HL-60 (cell line): ENCODE measurements around the gene CYP26A1.
A peak's percentile ranks its signal among the peaks of the same experiment; 100 is the strongest.

Source experiments
- DNase-seq, 2 experiments: peaks; one replicate each; pipeline ENCODE4 v3.0.0-alpha.2; 2010 to 2020; ENCODE audit warnings: low read depth in 1 of 2, low spot score in 1 of 2
- H3K27ac ChIP-seq: fragments of 250-450 bp; sonication (Bioruptor Pico); replicated peaks from 2 replicates; pipeline ENCODE4 v1.5.1; 2020; ENCODE audit warnings: mild to moderate bottlenecking, moderate library complexity
- H3K27me3 ChIP-seq: fragments of 250-450 bp; sonication (Bioruptor Pico); 2 replicates; pipeline ENCODE4 v1.5.1; 2021; ENCODE audit warnings: mild to moderate bottlenecking, moderate library complexity; ENCODE audit not compliant: insufficient read depth, poor library complexity, severe bottlenecking
- H3K4me3 ChIP-seq: replicated peaks from 2 replicates; pipeline ENCODE4 v1.5.1; 2011; ENCODE audit warnings: mild to moderate bottlenecking, control low read depth, low read length; ENCODE audit not compliant: insufficient read depth
- GABPA ChIP-seq: IDR thresholded peaks from 2 replicates; pipeline ENCODE4 v1.6.1; 2012; ENCODE audit warnings: low read depth
- POLR2AphosphoS5 ChIP-seq: IDR thresholded peaks from 2 replicates; pipeline ENCODE4 v1.6.1; 2012; ENCODE audit warnings: low read depth
- REST ChIP-seq: IDR thresholded peaks from 2 replicates; pipeline ENCODE4 v1.6.1; 2012; ENCODE audit warnings: low read depth; ENCODE audit not compliant: insufficient replicate concordance
- SPI1 ChIP-seq: IDR thresholded peaks from 2 replicates; pipeline ENCODE4 v1.6.1; 2012; ENCODE audit warnings: low read depth, mild to moderate bottlenecking, borderline replicate concordance
- TF ChIP-seq, protein P1 (sequence below): IDR thresholded peaks from one replicate; pipeline ENCODE4 v1.5.1; 2011; ENCODE audit warnings: low read length, control low read depth, inconsistent platforms; ENCODE audit not compliant: insufficient read depth

CYP26A1 gene

GRCh38 chr10:93123766-93124165 lies 50.1 kb downstream of the CYP26A1 start:
- Histone ChIP-seq H3K4me3 (no peak overlapping the region), H3K27ac (no peak overlapping the region), H3K27me3 (no peaks in the 10 kb centered on the region)
- TF ChIP-seq, protein P1, sequence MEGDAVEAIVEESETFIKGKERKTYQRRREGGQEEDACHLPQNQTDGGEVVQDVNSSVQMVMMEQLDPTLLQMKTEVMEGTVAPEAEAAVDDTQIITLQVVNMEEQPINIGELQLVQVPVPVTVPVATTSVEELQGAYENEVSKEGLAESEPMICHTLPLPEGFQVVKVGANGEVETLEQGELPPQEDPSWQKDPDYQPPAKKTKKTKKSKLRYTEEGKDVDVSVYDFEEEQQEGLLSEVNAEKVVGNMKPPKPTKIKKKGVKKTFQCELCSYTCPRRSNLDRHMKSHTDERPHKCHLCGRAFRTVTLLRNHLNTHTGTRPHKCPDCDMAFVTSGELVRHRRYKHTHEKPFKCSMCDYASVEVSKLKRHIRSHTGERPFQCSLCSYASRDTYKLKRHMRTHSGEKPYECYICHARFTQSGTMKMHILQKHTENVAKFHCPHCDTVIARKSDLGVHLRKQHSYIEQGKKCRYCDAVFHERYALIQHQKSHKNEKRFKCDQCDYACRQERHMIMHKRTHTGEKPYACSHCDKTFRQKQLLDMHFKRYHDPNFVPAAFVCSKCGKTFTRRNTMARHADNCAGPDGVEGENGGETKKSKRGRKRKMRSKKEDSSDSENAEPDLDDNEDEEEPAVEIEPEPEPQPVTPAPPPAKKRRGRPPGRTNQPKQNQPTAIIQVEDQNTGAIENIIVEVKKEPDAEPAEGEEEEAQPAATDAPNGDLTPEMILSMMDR = no peak
- TF ChIP-seq GABPA (no peak), POLR2AphosphoS5 (no peak), SPI1 (no peak), REST (no peak)
- no peak for DNase-seq

DNA sequence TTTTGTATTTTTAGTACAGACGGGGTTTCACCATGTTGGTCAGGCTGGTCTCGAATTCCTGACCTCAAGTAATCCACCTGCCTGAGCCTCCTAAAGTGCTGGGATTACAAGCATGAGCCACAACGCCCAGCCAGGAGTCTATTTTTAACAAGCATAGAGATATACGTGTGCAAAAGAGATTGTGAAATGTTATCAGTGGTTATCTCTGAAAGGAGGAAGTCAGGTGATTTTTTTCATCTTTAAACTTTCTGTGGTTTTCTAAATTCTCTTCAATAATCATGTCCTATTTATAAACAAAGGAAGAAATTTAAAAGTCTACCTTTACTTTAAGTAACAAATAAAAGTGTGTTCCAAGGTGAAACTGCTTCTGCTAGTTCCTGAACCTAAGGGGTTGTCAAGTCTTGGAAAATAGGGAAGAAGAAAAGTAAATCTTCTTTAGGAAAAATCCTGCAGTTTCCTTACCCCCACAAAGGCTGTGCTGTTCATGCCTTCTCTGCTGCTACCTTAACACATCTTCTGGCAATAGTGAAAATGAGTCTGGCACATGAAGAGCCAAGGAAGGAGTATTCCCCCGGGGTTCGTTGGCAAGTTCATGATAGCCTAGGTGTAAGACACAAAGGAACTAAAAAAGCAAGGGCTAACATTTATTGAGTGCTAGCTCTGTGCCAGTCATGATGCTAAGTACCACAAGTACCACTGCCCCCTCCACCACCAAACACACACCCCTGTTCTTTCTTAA lies 51.1 kb downstream of the CYP26A1 start:
- TF ChIP-seq REST = no peak
- TF ChIP-seq SPI1 = peak; percentile 49; the same call in 1 of the 2 replicates
- Histone ChIP-seq H3K27ac (no peak overlapping the region), H3K27me3 (no peaks in the 10 kb centered on the region), H3K4me3 (no peak overlapping the region)
- peak; percentile 7 to 12 for DNase-seq

DNA sequence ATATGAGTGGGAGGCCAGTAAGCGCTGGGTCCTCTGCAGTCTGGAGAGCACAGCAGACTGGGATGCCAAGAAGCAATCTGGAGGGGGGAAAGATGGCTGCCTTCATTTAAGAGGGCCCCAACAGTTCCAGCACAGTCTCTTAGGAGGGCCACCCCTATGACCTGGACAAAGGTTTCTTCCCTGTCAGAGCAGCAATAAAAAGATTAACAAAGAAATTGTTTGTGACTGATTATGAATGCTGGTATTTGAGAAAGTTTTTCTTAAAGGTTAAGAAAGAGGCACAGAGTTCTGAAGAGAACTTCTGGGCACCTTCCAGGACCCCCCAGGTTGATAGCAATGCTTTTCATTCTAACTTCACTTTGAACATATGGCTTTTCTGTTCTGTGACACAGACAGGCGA lies 52.3 kb downstream of the CYP26A1 start:
- H3K4me3 ChIP-seq = no peak overlapping the region
- no peak overlapping the region for H3K27ac ChIP-seq
- TF ChIP-seq POLR2AphosphoS5 = no peak
- TF ChIP-seq, protein P1 = no peak
- TF ChIP-seq GABPA = no peak
- no peak for TF ChIP-seq REST
- TF ChIP-seq SPI1 = no peak
- DNase-seq = no peak
- H3K27me3 ChIP-seq = no peaks in the 10 kb centered on the region
